HepG2 (cell line): ENCODE measurements around the gene SULT2B1. TPM values are rescaled to one million over a fixed set of nuclear protein-coding genes. Genes with fewer than 3 reads are reported as not detected.

ENCODE experiments used
- ETV5 ChIP-seq: IDR thresholded peaks from 2 replicates; pipeline ENCODE4 v1.6.1; 2018; ENCODE audit warnings: missing biosample characterization, missing genetic modification reagents, inconsistent platforms, borderline replicate concordance
- FIP1L1 ChIP-seq: fragments of 200-400 bp; formaldehyde crosslinking; IDR thresholded peaks from 2 replicates; pipeline ENCODE4 v1.6.1; 2018; ENCODE audit warnings: low read depth, mild to moderate bottlenecking, low read length, moderate library complexity, borderline replicate concordance; ENCODE audit not compliant: insufficient read depth
- HOXA3 ChIP-seq: sonication (generic); formaldehyde crosslinking; IDR thresholded peaks from 2 replicates; pipeline ENCODE4 v1.5.0; 2020; ENCODE audit warnings: missing genetic modification reagents
- JARID2 ChIP-seq: sonication (generic); formaldehyde crosslinking; IDR thresholded peaks from 2 replicates; pipeline ENCODE4 v1.8.1; 2023; ENCODE audit warnings: missing genetic modification reagents, inconsistent platforms; ENCODE audit not compliant: insufficient replicate concordance
- KAT8 ChIP-seq: IDR thresholded peaks from 2 replicates; pipeline ENCODE4 v1.6.1; 2016; ENCODE audit warnings: missing genetic modification reagents, missing compliant biosample characterization
- MTF1 ChIP-seq: sonication (generic); formaldehyde crosslinking; IDR thresholded peaks from 2 replicates; pipeline ENCODE4 v1.5.0; 2020; ENCODE audit warnings: missing genetic modification reagents
- NCOA2 ChIP-seq: sonication (generic); formaldehyde crosslinking; IDR thresholded peaks from 2 replicates; pipeline ENCODE4 v1.8.0; 2022; ENCODE audit warnings: inconsistent platforms
- ZNF274 ChIP-seq: sonication (generic); formaldehyde crosslinking; IDR thresholded peaks from 2 replicates; pipeline ENCODE4 v1.5.1; 2020; ENCODE audit warnings: mild to moderate bottlenecking, missing genetic modification reagents
- ZNF670 ChIP-seq: sonication (generic); formaldehyde crosslinking; IDR thresholded peaks from 2 replicates; pipeline ENCODE4 v1.8.0; 2022; ENCODE audit warnings: mild to moderate bottlenecking, missing genetic modification reagents, borderline replicate concordance
- ZSCAN12 ChIP-seq: sonication (generic); formaldehyde crosslinking; IDR thresholded peaks from 2 replicates; pipeline ENCODE4 v1.9.0; 2021; ENCODE audit warnings: mild to moderate bottlenecking, missing genetic modification reagents
- polyA plus RNA-seq, 8 experiments: library from polyadenylated mRNA; depleted of rRNA in 3 of 8; stranded (reverse) in 7 of 8; unstranded in 1 of 8; fragments of >200 nt; fragmentation: Illumina TruSeq in 4 of 8; extraction: Trizol in 4 of 8; gene quantifications; 2 replicates each; pipeline versions ENCODE4 v1.2.1 to v1.2.3, GENCODE V29; 2011 to 2016; ENCODE audit warnings: low read depth in 4 of 8, missing spikeins in 1 of 8, mixed read lengths in 1 of 8; ENCODE audit not compliant: insufficient read depth in 1 of 8
- total RNA-seq, 5 experiments: library from RNA; depleted of rRNA; stranded (reverse); fragments of >200 nt; fragmentation: Illumina TruSeq; extraction: Trizol; gene quantifications; 2 replicates each; pipeline ENCODE4 v1.2.3, GENCODE V29; 2016; ENCODE audit warnings: low read depth in 1 of 5
- TF ChIP-seq, protein P1 (sequence below): sonication (generic); formaldehyde crosslinking; IDR thresholded peaks from 2 replicates; pipeline ENCODE4; 2020; ENCODE audit warnings: missing genetic modification reagents, mild to moderate bottlenecking, borderline replicate concordance
- TF ChIP-seq, protein P2 (sequence below): sonication (generic); formaldehyde crosslinking; IDR thresholded peaks from 2 replicates; pipeline ENCODE4 v1.4.0; 2020; ENCODE audit warnings: missing genetic modification reagents
- TF ChIP-seq, protein P3 (sequence below): sonication (generic); formaldehyde crosslinking; IDR thresholded peaks from 2 replicates; pipeline ENCODE4 v1.5.0; 2020; ENCODE audit warnings: mild to moderate bottlenecking, missing genetic modification reagents, borderline replicate concordance
- TF ChIP-seq, protein P4 (sequence below): sonication (generic); formaldehyde crosslinking; IDR thresholded peaks from 2 replicates; pipeline ENCODE4 v1.8.1; 2023; ENCODE audit warnings: mild to moderate bottlenecking, inconsistent platforms, moderate library complexity, missing genetic modification reagents, borderline replicate concordance
- TF ChIP-seq, protein P5 (sequence below): sonication (generic); formaldehyde crosslinking; conservative IDR thresholded peaks from 2 replicates; pipeline ENCODE4 v1.8.0; 2022; ENCODE audit warnings: mild to moderate bottlenecking, moderate library complexity, missing genetic modification reagents

SULT2B1 gene
- total and polyA plus RNA-seq, 2 of the 13 experiments (the other 11 are each of a cell fraction or from before 2014, with no cell fraction given): 0.13 TPM; not detected in 1

DNA sequence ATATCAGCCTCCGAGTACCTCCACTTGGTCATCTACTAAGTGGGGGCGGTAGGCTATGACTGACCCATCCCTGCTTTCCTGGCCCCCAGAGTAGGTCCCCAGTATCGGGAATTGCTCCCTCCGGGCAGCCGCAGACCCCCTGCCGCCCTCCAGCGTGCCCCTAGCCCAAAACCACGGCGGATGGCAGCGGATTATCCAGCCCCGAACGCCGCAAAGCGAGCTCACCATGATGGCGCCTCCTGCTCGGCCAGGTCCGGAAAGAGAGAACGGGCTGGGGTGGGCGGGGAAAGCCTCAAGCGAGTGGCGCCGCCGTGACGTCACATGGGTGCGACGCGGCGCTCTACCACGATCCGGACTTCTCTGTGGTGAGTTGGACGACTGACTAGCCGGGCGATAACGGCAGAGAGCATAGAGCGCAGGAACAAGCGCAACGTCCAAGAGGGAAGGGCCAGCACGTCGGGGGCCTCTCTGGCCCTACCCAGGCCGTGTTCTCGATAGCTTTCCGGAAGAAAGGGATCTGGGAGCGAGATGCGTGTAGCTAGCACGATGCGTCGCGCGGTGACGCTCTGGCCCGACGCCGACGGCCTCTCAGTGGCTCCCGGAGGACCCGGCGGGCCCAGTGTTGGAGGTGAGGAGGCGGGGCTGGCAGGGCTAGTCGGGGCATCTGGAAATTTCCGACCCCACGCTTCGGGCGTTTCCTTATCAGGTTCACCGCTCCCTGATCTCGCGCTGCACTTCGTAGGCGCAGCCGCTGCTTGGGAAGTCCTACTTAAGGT is 67.1 kb downstream of the SULT2B1 start, which contains the start of the genes RPL18 and SPHK2 (continued):
- TF ChIP-seq, protein P1, sequence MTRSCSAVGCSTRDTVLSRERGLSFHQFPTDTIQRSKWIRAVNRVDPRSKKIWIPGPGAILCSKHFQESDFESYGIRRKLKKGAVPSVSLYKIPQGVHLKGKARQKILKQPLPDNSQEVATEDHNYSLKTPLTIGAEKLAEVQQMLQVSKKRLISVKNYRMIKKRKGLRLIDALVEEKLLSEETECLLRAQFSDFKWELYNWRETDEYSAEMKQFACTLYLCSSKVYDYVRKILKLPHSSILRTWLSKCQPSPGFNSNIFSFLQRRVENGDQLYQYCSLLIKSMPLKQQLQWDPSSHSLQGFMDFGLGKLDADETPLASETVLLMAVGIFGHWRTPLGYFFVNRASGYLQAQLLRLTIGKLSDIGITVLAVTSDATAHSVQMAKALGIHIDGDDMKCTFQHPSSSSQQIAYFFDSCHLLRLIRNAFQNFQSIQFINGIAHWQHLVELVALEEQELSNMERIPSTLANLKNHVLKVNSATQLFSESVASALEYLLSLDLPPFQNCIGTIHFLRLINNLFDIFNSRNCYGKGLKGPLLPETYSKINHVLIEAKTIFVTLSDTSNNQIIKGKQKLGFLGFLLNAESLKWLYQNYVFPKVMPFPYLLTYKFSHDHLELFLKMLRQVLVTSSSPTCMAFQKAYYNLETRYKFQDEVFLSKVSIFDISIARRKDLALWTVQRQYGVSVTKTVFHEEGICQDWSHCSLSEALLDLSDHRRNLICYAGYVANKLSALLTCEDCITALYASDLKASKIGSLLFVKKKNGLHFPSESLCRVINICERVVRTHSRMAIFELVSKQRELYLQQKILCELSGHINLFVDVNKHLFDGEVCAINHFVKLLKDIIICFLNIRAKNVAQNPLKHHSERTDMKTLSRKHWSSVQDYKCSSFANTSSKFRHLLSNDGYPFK (CRISPR knock-in tag): peak; percentile 98
- TF ChIP-seq ZNF274 (CRISPR knock-in tag): peak; percentile 71; the same call in 1 of the 2 replicates
- TF ChIP-seq, protein P2, sequence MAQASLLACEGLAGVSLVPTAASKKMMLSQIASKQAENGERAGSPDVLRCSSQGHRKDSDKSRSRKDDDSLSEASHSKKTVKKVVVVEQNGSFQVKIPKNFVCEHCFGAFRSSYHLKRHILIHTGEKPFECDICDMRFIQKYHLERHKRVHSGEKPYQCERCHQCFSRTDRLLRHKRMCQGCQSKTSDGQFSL (CRISPR knock-in tag): no peak
- TF ChIP-seq JARID2 (CRISPR knock-in tag): no peak
- TF ChIP-seq KAT8: peak; percentile 99
- peak; percentile 99 for TF ChIP-seq HOXA3 (CRISPR knock-in tag)
- peak; percentile 93 for TF ChIP-seq ETV5 (CRISPR knock-in tag)
- no peak for TF ChIP-seq ZSCAN12 (CRISPR knock-in tag)
- TF ChIP-seq NCOA2 (CRISPR knock-in tag): peak; percentile 63
- peak; percentile 79; the same call in 1 of the 2 replicates for TF ChIP-seq ZNF670 (CRISPR knock-in tag)
- TF ChIP-seq, protein P3, sequence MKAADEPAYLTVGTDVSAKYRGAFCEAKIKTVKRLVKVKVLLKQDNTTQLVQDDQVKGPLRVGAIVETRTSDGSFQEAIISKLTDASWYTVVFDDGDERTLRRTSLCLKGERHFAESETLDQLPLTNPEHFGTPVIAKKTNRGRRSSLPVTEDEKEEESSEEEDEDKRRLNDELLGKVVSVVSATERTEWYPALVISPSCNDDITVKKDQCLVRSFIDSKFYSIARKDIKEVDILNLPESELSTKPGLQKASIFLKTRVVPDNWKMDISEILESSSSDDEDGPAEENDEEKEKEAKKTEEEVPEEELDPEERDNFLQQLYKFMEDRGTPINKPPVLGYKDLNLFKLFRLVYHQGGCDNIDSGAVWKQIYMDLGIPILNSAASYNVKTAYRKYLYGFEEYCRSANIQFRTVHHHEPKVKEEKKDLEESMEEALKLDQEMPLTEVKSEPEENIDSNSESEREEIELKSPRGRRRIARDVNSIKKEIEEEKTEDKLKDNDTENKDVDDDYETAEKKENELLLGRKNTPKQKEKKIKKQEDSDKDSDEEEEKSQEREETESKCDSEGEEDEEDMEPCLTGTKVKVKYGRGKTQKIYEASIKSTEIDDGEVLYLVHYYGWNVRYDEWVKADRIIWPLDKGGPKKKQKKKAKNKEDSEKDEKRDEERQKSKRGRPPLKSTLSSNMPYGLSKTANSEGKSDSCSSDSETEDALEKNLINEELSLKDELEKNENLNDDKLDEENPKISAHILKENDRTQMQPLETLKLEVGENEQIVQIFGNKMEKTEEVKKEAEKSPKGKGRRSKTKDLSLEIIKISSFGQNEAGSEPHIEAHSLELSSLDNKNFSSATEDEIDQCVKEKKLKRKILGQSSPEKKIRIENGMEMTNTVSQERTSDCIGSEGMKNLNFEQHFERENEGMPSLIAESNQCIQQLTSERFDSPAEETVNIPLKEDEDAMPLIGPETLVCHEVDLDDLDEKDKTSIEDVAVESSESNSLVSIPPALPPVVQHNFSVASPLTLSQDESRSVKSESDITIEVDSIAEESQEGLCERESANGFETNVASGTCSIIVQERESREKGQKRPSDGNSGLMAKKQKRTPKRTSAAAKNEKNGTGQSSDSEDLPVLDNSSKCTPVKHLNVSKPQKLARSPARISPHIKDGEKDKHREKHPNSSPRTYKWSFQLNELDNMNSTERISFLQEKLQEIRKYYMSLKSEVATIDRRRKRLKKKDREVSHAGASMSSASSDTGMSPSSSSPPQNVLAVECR (CRISPR knock-in tag): peak; percentile 97; the same call in 1 of the 2 replicates
- no peak for TF ChIP-seq FIP1L1
- no peak for TF ChIP-seq MTF1 (CRISPR knock-in tag)
- TF ChIP-seq, protein P4, sequence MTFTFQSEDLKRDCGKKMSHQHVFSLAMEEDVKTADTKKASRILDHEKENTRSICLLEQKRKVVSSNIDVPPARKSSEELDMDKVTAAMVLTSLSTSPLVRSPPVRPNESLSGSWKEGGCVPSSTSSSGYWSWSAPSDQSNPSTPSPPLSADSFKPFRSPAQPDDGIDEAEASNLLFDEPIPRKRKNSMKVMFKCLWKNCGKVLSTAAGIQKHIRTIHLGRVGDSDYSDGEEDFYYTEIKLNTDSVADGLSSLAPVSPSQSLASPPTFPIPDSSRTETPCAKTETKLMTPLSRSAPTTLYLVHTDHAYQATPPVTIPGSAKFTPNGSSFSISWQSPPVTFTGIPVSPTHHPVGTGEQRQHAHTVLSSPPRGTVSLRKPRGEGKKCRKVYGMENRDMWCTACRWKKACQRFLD (CRISPR knock-in tag): no peak
- TF ChIP-seq, protein P5, sequence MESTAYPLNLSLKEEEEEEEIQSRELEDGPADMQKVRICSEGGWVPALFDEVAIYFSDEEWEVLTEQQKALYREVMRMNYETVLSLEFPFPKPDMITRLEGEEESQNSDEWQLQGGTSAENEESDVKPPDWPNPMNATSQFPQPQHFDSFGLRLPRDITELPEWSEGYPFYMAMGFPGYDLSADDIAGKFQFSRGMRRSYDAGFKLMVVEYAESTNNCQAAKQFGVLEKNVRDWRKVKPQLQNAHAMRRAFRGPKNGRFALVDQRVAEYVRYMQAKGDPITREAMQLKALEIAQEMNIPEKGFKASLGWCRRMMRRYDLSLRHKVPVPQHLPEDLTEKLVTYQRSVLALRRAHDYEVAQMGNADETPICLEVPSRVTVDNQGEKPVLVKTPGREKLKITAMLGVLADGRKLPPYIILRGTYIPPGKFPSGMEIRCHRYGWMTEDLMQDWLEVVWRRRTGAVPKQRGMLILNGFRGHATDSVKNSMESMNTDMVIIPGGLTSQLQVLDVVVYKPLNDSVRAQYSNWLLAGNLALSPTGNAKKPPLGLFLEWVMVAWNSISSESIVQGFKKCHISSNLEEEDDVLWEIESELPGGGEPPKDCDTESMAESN (CRISPR knock-in tag): peak; percentile 97
